Activated T-cell treated with anti-CD3 and anti-CD28 coated beads for 24 hours (primary cell): ENCODE data around the gene KRT81.
"Not testable (repeated sequence)": the region's sequence is repeated elsewhere in the genome, so short reads cannot be mapped to it uniquely, and the experiment has no call there.

Experiments used
- DNase-seq: peaks from one replicate; pipeline ENCODE4 v3.0.0-alpha.2; 2020; ENCODE audit warnings: low read depth

Gene KRT81

GRCh38 chr12:52317468-52318052 is 26.2 kb upstream of the KRT81 start:
- no peak for DNase-seq

- no peak for DNase-seq
Observed at GRCh38 chr12:52316701-52317100, 25.4 kb upstream of the KRT81 start.

- no peak for DNase-seq
Observed at GRCh38 chr12:52316290-52316689, 25.0 kb upstream of the KRT81 start.

- not testable (repeated sequence) for DNase-seq
Observed at GRCh38 chr12:52315721-52316120, 24.4 kb upstream of the KRT81 start.

GRCh38 chr12:52314511-52314910 is 23.2 kb upstream of the KRT81 start:
- DNase-seq = no peak

GRCh38 chr12:52313926-52314325 is 22.6 kb upstream of the KRT81 start:
- no peak for DNase-seq

GRCh38 chr12:52313461-52313860 is 22.1 kb upstream of the KRT81 start:
- no peak for DNase-seq

- no peak for DNase-seq
Observed at GRCh38 chr12:52312086-52312485, 20.8 kb upstream of the KRT81 start.

- no peak for DNase-seq
Observed at GRCh38 chr12:52311285-52311648, 19.9 kb upstream of the KRT81 start.

- DNase-seq = no peak
Observed at GRCh38 chr12:52310622-52311284, 19.4 kb upstream of the KRT81 start.

- DNase-seq = no peak
Observed at GRCh38 chr12:52308806-52309425, 17.6 kb upstream of the KRT81 start.

GRCh38 chr12:52307836-52308805 is 16.8 kb upstream of the KRT81 start:
- DNase-seq = peak; percentile 14

GRCh38 chr12:52306731-52307130 is 15.4 kb upstream of the KRT81 start:
- no peak for DNase-seq

GRCh38 chr12:52305921-52306705 is 14.8 kb upstream of the KRT81 start:
- DNase-seq = no peak

- not testable (repeated sequence) for DNase-seq
Observed at GRCh38 chr12:52304941-52305411, 13.6 kb upstream of the KRT81 start.

GRCh38 chr12:52302242-52302914 is 11.0 kb upstream of the KRT81 start:
- DNase-seq = not testable (repeated sequence)

- not testable (repeated sequence) for DNase-seq
Observed at GRCh38 chr12:52301721-52302120, 10.4 kb upstream of the KRT81 start.

- no peak for DNase-seq
Observed at GRCh38 chr12:52300796-52301691, 9.7 kb upstream of the KRT81 start.

GRCh38 chr12:52298677-52299190 is 7.4 kb upstream of the KRT81 start:
- DNase-seq = no peak
